HEK293 (cell line): ENCODE data around the gene ADAMTS16.

Experiments used
- CTCF ChIA-PET: fragments of 350-600 bp; formaldehyde crosslinking; extraction: SDS; loops from one replicate; lab custom pipeline; 2021; ENCODE audit warnings: antibody characterized with exemption; lab: Yijun Ruan, JAX
- POLR2A ChIA-PET: fragments of 300-600 bp; formaldehyde crosslinking; extraction: SDS; loops from one replicate; lab custom pipeline; 2020; ENCODE audit warnings: antibody characterized with exemption, inconsistent platforms; lab: Yijun Ruan, JAX
- H3K27ac ChIP-seq: fragments of 200-500 bp; sonication (Bioruptor generic); 2 replicates; pipeline ENCODE4 v1.5.1; 2014; ENCODE audit warnings: low read depth, low read length, control low read depth, inconsistent platforms; ENCODE audit errors: extremely low read depth
- H3K36me3 ChIP-seq, 2 experiments: fragments of 200-500 bp in 1 of 2; sonication (Bioruptor generic) in 1 of 2; 1 replicate in 1 of 2; 2 replicates in 1 of 2; pipeline ENCODE4 v1.5.1; 2014 to 2017; ENCODE audit warnings: inconsistent platforms in 2 of 2, low read length in 2 of 2; ENCODE audit not compliant: control insufficient read depth in 2 of 2, insufficient read depth in 1 of 2
- H3K4me1 ChIP-seq: fragments of 200-500 bp; sonication (Bioruptor generic); 2 replicates; pipeline ENCODE4 v1.5.1; 2014; ENCODE audit warnings: mild to moderate bottlenecking, low read length, inconsistent platforms; ENCODE audit not compliant: control insufficient read depth, insufficient read depth
- H3K4me3 ChIP-seq: 2 replicates; pipeline ENCODE4 v1.5.1; 2011; ENCODE audit warnings: low read depth, mild to moderate bottlenecking, control low read depth, low read length, moderate library complexity
- H3K9me3 ChIP-seq: fragments of 200-500 bp; sonication (Bioruptor generic); 2 replicates; pipeline ENCODE4 v1.5.1; 2014; ENCODE audit warnings: low read depth, low read length, inconsistent platforms; ENCODE audit not compliant: control insufficient read depth, insufficient read depth
- GLIS2 ChIP-seq: fragments of 450-650 bp; formaldehyde crosslinking; IDR thresholded peaks from 2 replicates; pipeline ENCODE4 v1.5.1; 2016; ENCODE audit warnings: missing biosample characterization, missing genetic modification characterization
- SALL2 ChIP-seq: fragments of 450-650 bp; formaldehyde crosslinking; IDR thresholded peaks from 2 replicates; pipeline ENCODE4 v1.5.0; 2017; ENCODE audit warnings: missing biosample characterization, mild to moderate bottlenecking, missing genetic modification characterization, borderline replicate concordance
- ZFP41 ChIP-seq: fragments of 450-650 bp; formaldehyde crosslinking; IDR thresholded peaks from 2 replicates; pipeline ENCODE4 v1.5.1; 2016; ENCODE audit warnings: missing biosample characterization, missing genetic modification characterization, borderline replicate concordance
- ZFP69B ChIP-seq: fragments of 450-650 bp; formaldehyde crosslinking; IDR thresholded peaks from 2 replicates; pipeline ENCODE4 v1.5.1; 2016; ENCODE audit warnings: missing biosample characterization, missing genetic modification characterization
- ZNF112 ChIP-seq: fragments of 450-650 bp; formaldehyde crosslinking; IDR thresholded peaks from 2 replicates; pipeline ENCODE4 v1.5.0; 2017; ENCODE audit warnings: missing biosample characterization, missing genetic modification characterization
- ZNF121 ChIP-seq: fragments of 450-650 bp; formaldehyde crosslinking; IDR thresholded peaks from 2 replicates; pipeline ENCODE4 v1.5.1; 2016; ENCODE audit warnings: missing biosample characterization, missing genetic modification characterization
- ZNF211 ChIP-seq: fragments of 450-650 bp; formaldehyde crosslinking; IDR thresholded peaks from 2 replicates; pipeline ENCODE4 v1.5.1; 2016; ENCODE audit warnings: low read depth, missing biosample characterization, missing genetic modification characterization
- ZNF248 ChIP-seq: fragments of 450-650 bp; formaldehyde crosslinking; IDR thresholded peaks from 2 replicates; pipeline ENCODE4 v1.5.1; 2017; ENCODE audit warnings: missing biosample characterization, missing genetic modification characterization
- ZNF266 ChIP-seq: fragments of 450-650 bp; formaldehyde crosslinking; IDR thresholded peaks from 2 replicates; pipeline ENCODE4 v1.5.1; 2016; ENCODE audit warnings: missing biosample characterization, missing genetic modification characterization, low read depth
- ZNF311 ChIP-seq: fragments of 450-650 bp; formaldehyde crosslinking; IDR thresholded peaks from 2 replicates; pipeline ENCODE4 v1.5.1; 2017; ENCODE audit warnings: missing biosample characterization, missing genetic modification characterization, borderline replicate concordance
- ZNF335 ChIP-seq: fragments of 450-650 bp; formaldehyde crosslinking; conservative IDR thresholded peaks from 2 replicates; pipeline ENCODE4 v1.5.1; 2016; ENCODE audit warnings: missing biosample characterization, missing genetic modification characterization
- ZNF341 ChIP-seq: fragments of 450-650 bp; formaldehyde crosslinking; IDR thresholded peaks from 2 replicates; pipeline ENCODE4; 2016; ENCODE audit warnings: low read depth, missing biosample characterization, missing genetic modification characterization
- ZNF394 ChIP-seq: fragments of 450-650 bp; formaldehyde crosslinking; IDR thresholded peaks from 2 replicates; pipeline ENCODE4 v1.5.1; 2016; ENCODE audit warnings: missing biosample characterization, missing genetic modification characterization, mild to moderate bottlenecking, moderate library complexity, borderline replicate concordance
- ZNF510 ChIP-seq: fragments of 450-650 bp; formaldehyde crosslinking; IDR thresholded peaks from 2 replicates; pipeline ENCODE4 v1.5.1; 2018; ENCODE audit warnings: mild to moderate bottlenecking, missing genetic modification characterization, missing biosample characterization; ENCODE audit not compliant: insufficient replicate concordance
- ZNF548 ChIP-seq: fragments of 450-650 bp; formaldehyde crosslinking; IDR thresholded peaks from 2 replicates; pipeline ENCODE4 v1.5.1; 2016; ENCODE audit warnings: missing biosample characterization, missing genetic modification characterization
- ZNF600 ChIP-seq: fragments of 450-650 bp; formaldehyde crosslinking; IDR thresholded peaks from 2 replicates; pipeline ENCODE4 v1.5.1; 2016; ENCODE audit warnings: missing biosample characterization, missing genetic modification characterization
- ZNF707 ChIP-seq: fragments of 450-650 bp; formaldehyde crosslinking; IDR thresholded peaks from 2 replicates; pipeline ENCODE4 v1.5.1; 2016; ENCODE audit warnings: missing biosample characterization, missing genetic modification characterization
- TF ChIP-seq, protein P1 (sequence below): fragments of 450-650 bp; formaldehyde crosslinking; IDR thresholded peaks from 2 replicates; pipeline ENCODE4 v1.5.1; 2016; ENCODE audit warnings: missing biosample characterization, missing genetic modification characterization, borderline replicate concordance
- TF ChIP-seq, protein P2 (sequence below): fragments of 450-650 bp; formaldehyde crosslinking; IDR thresholded peaks from 2 replicates; pipeline ENCODE4 v1.5.1; 2016; ENCODE audit warnings: missing biosample characterization, missing genetic modification characterization
- TF ChIP-seq, protein P3 (sequence below): fragments of 450-650 bp; formaldehyde crosslinking; IDR thresholded peaks from 2 replicates; pipeline ENCODE4 v1.5.1; 2016; ENCODE audit warnings: missing biosample characterization, missing genetic modification characterization

The ADAMTS16 gene

DNA sequence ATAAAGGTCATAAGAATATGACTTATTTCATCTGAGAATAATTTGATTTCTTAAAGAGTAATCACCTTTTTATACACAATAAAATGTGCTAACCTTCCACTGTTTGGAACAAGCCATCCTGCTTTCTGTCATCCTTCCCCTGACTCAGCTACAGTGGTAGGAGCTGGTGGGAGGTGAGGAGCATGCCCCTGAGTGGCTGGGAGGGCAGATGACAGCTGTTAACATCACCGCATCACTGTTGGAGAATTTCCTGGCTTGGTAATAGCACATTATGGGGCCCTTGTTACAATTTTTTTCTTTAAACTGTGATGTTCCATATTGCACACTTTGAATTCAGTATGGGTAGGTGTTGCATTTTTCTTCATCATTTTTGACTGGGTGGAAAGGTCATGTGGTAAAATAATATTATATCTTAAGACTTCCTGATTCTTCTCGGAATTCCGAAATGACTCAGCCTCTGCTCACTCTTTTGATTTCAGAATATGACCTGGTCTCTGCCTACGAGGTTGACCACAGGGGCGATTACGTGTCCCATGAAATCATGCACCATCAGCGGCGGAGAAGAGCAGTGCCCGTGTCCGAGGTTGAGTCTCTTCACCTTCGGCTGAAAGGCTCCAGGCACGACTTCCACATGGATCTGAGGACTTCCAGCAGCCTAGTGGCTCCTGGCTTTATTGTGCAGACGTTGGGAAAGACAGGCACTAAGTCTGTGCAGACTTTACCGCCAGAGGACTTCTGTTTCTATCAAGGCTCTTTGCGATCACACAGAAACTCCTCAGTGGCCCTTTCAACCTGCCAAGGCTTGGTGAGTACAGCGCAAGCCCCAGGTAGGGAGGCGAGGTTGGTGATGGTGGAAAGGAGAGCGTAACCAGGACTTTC is 5.8 kb downstream of the ADAMTS16 start:
- no peak overlapping the region for H3K4me3 ChIP-seq
- H3K9me3 ChIP-seq: no peaks in the 10 kb centered on the region
- H3K36me3 ChIP-seq: no peaks in the 10 kb centered on the region; a peak in 1 of 3 replicates
- TF ChIP-seq ZNF335: no peak
- TF ChIP-seq, all 188 proteins: peak for 0
- POLR2A ChIA-PET: no interaction called here
- CTCF ChIA-PET: no interaction called here
- H3K27ac ChIP-seq: no peak overlapping the region
- H3K4me1 ChIP-seq: no peaks in the 10 kb centered on the region

DNA sequence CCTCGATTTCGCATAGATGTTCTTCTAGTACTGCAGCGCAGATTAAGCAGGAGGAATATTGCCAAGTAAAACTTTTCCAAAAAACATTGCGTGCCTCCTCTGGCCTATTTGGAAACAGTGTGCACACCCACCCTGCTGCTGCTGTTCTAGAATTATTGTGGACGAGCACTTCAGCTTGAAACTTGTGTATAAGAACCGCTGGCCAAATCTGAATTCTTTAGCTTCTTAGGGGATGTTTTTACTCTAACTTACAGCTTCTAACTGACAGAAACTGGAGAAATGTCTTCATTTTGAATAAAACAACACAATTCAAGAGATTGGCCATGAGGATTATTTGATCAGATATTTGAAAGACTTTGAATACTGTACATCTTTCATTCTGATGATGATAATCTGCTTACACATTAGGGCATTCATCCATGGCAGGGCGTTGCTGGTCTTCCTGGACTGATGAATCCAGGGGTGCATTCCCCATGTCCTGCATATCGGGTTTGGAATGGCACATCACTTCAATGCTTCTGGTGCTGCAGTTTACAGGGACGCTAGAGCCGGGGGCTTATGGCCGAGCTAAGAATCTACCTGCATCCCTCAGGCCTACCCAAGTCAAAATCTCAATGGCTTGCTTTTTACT is 6.5 kb downstream of the ADAMTS16 start:
- no peaks in the 10 kb centered on the region for H3K4me1 ChIP-seq
- ChIA-PET POLR2A (no interaction called here), CTCF (no interaction called here)
- H3K27ac ChIP-seq: no peak overlapping the region
- no peaks in the 10 kb centered on the region; a peak in 1 of 3 replicates for H3K36me3 ChIP-seq
- no peaks in the 10 kb centered on the region for H3K9me3 ChIP-seq
- H3K4me3 ChIP-seq: no peak overlapping the region
- TF ChIP-seq ZNF600: no peak
- no peak for TF ChIP-seq ZNF707 (tag by site-specific recombination)
- TF ChIP-seq ZFP69B (tag by site-specific recombination): no peak
- TF ChIP-seq ZNF510 (tag by site-specific recombination): no peak
- no peak for TF ChIP-seq ZNF112 (tag by site-specific recombination)
- TF ChIP-seq ZNF211 (tag by site-specific recombination): no peak
- TF ChIP-seq, protein P1, sequence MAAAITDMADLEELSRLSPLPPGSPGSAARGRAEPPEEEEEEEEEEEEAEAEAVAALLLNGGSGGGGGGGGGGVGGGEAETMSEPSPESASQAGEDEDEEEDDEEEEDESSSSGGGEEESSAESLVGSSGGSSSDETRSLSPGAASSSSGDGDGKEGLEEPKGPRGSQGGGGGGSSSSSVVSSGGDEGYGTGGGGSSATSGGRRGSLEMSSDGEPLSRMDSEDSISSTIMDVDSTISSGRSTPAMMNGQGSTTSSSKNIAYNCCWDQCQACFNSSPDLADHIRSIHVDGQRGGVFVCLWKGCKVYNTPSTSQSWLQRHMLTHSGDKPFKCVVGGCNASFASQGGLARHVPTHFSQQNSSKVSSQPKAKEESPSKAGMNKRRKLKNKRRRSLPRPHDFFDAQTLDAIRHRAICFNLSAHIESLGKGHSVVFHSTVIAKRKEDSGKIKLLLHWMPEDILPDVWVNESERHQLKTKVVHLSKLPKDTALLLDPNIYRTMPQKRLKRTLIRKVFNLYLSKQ (tag by site-specific recombination): no peak
- TF ChIP-seq ZNF548 (tag by site-specific recombination): no peak
- TF ChIP-seq ZNF121: no peak
- no peak for TF ChIP-seq ZNF311 (tag by site-specific recombination)
- TF ChIP-seq ZNF341 (tag by site-specific recombination): no peak
- TF ChIP-seq, protein P2, sequence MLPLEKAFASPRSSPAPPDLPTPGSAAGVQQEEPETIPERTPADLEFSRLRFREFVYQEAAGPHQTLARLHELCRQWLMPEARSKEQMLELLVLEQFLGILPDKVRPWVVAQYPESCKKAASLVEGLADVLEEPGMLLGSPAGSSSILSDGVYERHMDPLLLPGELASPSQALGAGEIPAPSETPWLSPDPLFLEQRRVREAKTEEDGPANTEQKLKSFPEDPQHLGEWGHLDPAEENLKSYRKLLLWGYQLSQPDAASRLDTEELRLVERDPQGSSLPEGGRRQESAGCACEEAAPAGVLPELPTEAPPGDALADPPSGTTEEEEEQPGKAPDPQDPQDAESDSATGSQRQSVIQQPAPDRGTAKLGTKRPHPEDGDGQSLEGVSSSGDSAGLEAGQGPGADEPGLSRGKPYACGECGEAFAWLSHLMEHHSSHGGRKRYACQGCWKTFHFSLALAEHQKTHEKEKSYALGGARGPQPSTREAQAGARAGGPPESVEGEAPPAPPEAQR (tag by site-specific recombination): no peak
- TF ChIP-seq, protein P3, sequence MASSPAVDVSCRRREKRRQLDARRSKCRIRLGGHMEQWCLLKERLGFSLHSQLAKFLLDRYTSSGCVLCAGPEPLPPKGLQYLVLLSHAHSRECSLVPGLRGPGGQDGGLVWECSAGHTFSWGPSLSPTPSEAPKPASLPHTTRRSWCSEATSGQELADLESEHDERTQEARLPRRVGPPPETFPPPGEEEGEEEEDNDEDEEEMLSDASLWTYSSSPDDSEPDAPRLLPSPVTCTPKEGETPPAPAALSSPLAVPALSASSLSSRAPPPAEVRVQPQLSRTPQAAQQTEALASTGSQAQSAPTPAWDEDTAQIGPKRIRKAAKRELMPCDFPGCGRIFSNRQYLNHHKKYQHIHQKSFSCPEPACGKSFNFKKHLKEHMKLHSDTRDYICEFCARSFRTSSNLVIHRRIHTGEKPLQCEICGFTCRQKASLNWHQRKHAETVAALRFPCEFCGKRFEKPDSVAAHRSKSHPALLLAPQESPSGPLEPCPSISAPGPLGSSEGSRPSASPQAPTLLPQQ (tag by site-specific recombination): no peak
- TF ChIP-seq GLIS2 (tag by site-specific recombination): no peak
- TF ChIP-seq ZNF248 (tag by site-specific recombination): no peak
- TF ChIP-seq ZNF394: no peak
- TF ChIP-seq ZNF266 (tag by site-specific recombination): no peak
- TF ChIP-seq SALL2 (tag by site-specific recombination): no peak
- no peak for TF ChIP-seq ZFP41 (tag by site-specific recombination)
- TF ChIP-seq, all 188 proteins: peak for 0
